Right lobe of liver (tissue), 6 donors: ENCODE data around the gene CWF19L2. TPM values are rescaled to one million over a fixed set of nuclear protein-coding genes. Genes with fewer than 3 reads are reported as not detected.
A peak's percentile ranks its signal among the peaks of the same experiment; 100 is the strongest.
"Not testable (repeated sequence)": the region's sequence is repeated elsewhere in the genome, so short reads cannot be mapped to it uniquely, and the experiment has no call there.

Source experiments
- ATAC-seq, 4 donors: fragments of 200-7000 bp; cut with Tn5 transposase; one replicate each; pipeline ENCODE4 v1.9.1; 2020; ENCODE audit warnings: mild to moderate bottlenecking in 4 of 4, moderate library complexity in 4 of 4
- DNase-seq, 3 donors: peaks; one replicate each; pipeline ENCODE4 v3.0.0-alpha.2; 2020
- H3K27ac ChIP-seq, 3 donors: fragments of 200-600 bp; one replicate each; pipeline ENCODE4 v1.8.0; 2022
- H3K27me3 ChIP-seq, 2 donors: fragments of 200-600 bp; one replicate each; pipeline ENCODE4 v1.8.0; 2022
- H3K36me3 ChIP-seq, 4 donors: fragments of 200-600 bp; sonication (generic) in 1 of 4; one replicate each; pipeline versions ENCODE4 v1.5.1 to v1.8.0; 2017 to 2022; ENCODE audit warnings: control low read depth in 1 of 4
- H3K4me1 ChIP-seq, 4 donors: fragments of 200-600 bp; sonication (generic) in 1 of 4; one replicate each; pipeline versions ENCODE4 v1.5.1 to v1.8.0; 2017 to 2022; ENCODE audit warnings: control low read depth in 1 of 4
- H3K4me3 ChIP-seq, 3 donors: fragments of 200-600 bp; one replicate each; pipeline ENCODE4 v1.8.0; 2022
- H3K9me3 ChIP-seq, 4 donors: fragments of 200-600 bp; sonication (generic) in 1 of 4; one replicate each; pipeline versions ENCODE4 v1.5.1 to v1.8.0; 2017 to 2022; ENCODE audit warnings: control low read depth in 1 of 4
- CTCF ChIP-seq, 4 donors: fragments of 200-600 bp in 3 of 4; fragments of 450-650 bp in 1 of 4; IDR thresholded peaks; one replicate each; pipeline versions ENCODE4 v1.5.1 to v1.8.0; 2016 to 2022; ENCODE audit warnings: antibody characterized with exemption in 4 of 4, mild to moderate bottlenecking in 2 of 4
- POLR2A ChIP-seq: fragments of 450-650 bp; IDR thresholded peaks from one replicate; pipeline ENCODE4 v1.6.1; 2017; ENCODE audit warnings: antibody characterized with exemption, mild to moderate bottlenecking
- WGBS: methylation state at CpG from one replicate; pipeline ENCODE4 v1.1.6; 2018; ENCODE audit warnings: low coverage, low lambda C conversion rate; ENCODE audit not compliant: insufficient coverage; ENCODE audit errors: missing lambda C conversion rate; 5-methylcytosine and 5-hydroxymethylcytosine counted together
- intact Hi-C, 2 donors: fragments of 100-400 bp; cut with DNase I; formaldehyde crosslinking; loops; one replicate each; pipeline versions ENCODE4 v1.11.2 to v1.14.1; 2022
- total RNA-seq, 6 experiments: library from RNA; depleted of rRNA in 2 of 6; stranded (reverse); fragments of >200 nt in 2 of 6; fragmentation: NEBNext Ultra II Directional in 3 of 6; extraction: Animal tissue kit (Norgen Biotek cat#: 25700) in 3 of 6; gene quantifications; one replicate each; pipeline versions ENCODE4 v1.1.0 to v1.2.4, GENCODE V29; 2016 to 2023
- donor health status: DM: no; HTN: yes; CAD: no.
- donor health status: DM: no; HTN: no; CAD: no.
- donor health status: DM: no; HTN: no; CAD: no.
- donor health status: DM: no; HTN: yes; CAD: no.
- donor health status: DM: no; HTN: yes; CAD: no.

The CWF19L2 gene
- total RNA-seq, 6 experiments from 2014 or later, result 4.5 to 6.1 (median 5.3) TPM

GRCh38 chr11:107467696-107468095 lies 10.1 kb upstream of the CWF19L2 start:
- H3K36me3 ChIP-seq, result no peaks in the 10 kb centered on the region
- H3K27ac ChIP-seq, result no peak overlapping the region
- no peaks in the 10 kb centered on the region for H3K4me1 ChIP-seq
- H3K27me3 ChIP-seq, result no peaks in the 10 kb centered on the region
- intact Hi-C loops, result no loop called here
- H3K4me3 ChIP-seq, result no peak overlapping the region
- no peak for TF ChIP-seq POLR2A
- TF ChIP-seq CTCF (IDR thresholded peaks at IDR 0.05), result no peak
- H3K9me3 ChIP-seq, result no peaks in the 10 kb centered on the region
- no peak for ATAC-seq
- DNase-seq, result no peak
- WGBS, result 41% methylated on average over 1 of the region's 1 CpG

- H3K36me3 ChIP-seq, ATAC-seq, H3K4me3 ChIP-seq, H3K4me1 ChIP-seq, H3K27ac ChIP-seq, intact Hi-C loops, DNase-seq, H3K27me3 ChIP-seq, H3K9me3 ChIP-seq: not testable (repeated sequence)
- 68% methylated on average over 3 of the region's 10 CpGs for WGBS
These were observed 8.7 kb upstream of the CWF19L2 start for GRCh38 chr11:107466275-107466866.

GRCh38 chr11:107457205-107457557 lies 444 bp downstream of the CWF19L2 start:
- peaks cover 0 to 25% (median 0%) of the 10 kb centered on the region in 4 donors for H3K36me3 ChIP-seq
- peak; percentile 16 to 34 (median 29) for ATAC-seq
- no peaks in the 10 kb centered on the region for H3K9me3 ChIP-seq
- no peak for TF ChIP-seq CTCF (IDR thresholded peaks at IDR 0.05)
- no peak for TF ChIP-seq POLR2A
- peaks cover 0 to 8% (median 2%) of the 10 kb centered on the region in 4 donors for H3K4me1 ChIP-seq
- H3K4me3 ChIP-seq, result peak overlapping the region; percentile 60 to 69 (median 64)
- no peaks in the 10 kb centered on the region for H3K27me3 ChIP-seq
- intact Hi-C loops, result no loop called here
- peak overlapping the region; percentile 54 to 64 (median 57) for H3K27ac ChIP-seq
- WGBS, result 0% methylated on average over 6 of the region's 6 CpGs
- DNase-seq, result no peak

GRCh38 chr11:107453594-107454286 lies 3.9 kb downstream of the CWF19L2 start:
- Histone ChIP-seq H3K9me3 (no peaks in the 10 kb centered on the region), H3K4me1 (peaks cover 0 to 8% (median 2%) of the 10 kb centered on the region in 4 donors), H3K36me3 (peaks cover 0 to 25% (median 0%) of the 10 kb centered on the region in 4 donors), H3K4me3 (no peak overlapping the region), H3K27me3 (no peaks in the 10 kb centered on the region), H3K27ac (no peak overlapping the region)
- WGBS, result no CpG with 5 or more reads among the region's 5 CpGs
- DNase-seq (no peak), ATAC-seq (no peak)
- intact Hi-C loops, result no loop called here
- TF ChIP-seq POLR2A, result no peak
- no peak for TF ChIP-seq CTCF (IDR thresholded peaks at IDR 0.05)

- H3K4me3 ChIP-seq, result no peak overlapping the region
- H3K36me3 ChIP-seq, result peaks cover 0 to 4% (median under 1%) of the 10 kb centered on the region in 4 donors
These were observed 10.7 kb downstream of the CWF19L2 start for GRCh38 chr11:107446822-107447431.

More at GRCh38 chr11:107446822-107447431, 10.7 kb downstream of the CWF19L2 start:
- H3K27me3 ChIP-seq, result no peaks in the 10 kb centered on the region
- no peaks in the 10 kb centered on the region for H3K4me1 ChIP-seq
- no peak for TF ChIP-seq POLR2A
- TF ChIP-seq CTCF (IDR thresholded peaks at IDR 0.05), result no peak
- intact Hi-C loops, result no loop called here
- WGBS, result 78% methylated on average over 3 of the region's 3 CpGs
- no peak for DNase-seq
- H3K9me3 ChIP-seq, result no peaks in the 10 kb centered on the region
- no peak for ATAC-seq
- H3K27ac ChIP-seq, result no peak overlapping the region
